HL-60 (cell line): ENCODE measurements around the gene NOTCH3.

Source experiments
- CTCF ChIP-seq: IDR thresholded peaks from one replicate; pipeline ENCODE4 v1.5.1; 2011; ENCODE audit warnings: low read length, control low read depth, inconsistent platforms; ENCODE audit not compliant: insufficient read depth
- POLR2AphosphoS5 ChIP-seq: IDR thresholded peaks from 2 replicates; pipeline ENCODE4 v1.6.1; 2012; ENCODE audit warnings: low read depth

- TF ChIP-seq CTCF = no peak
- no peak for TF ChIP-seq POLR2AphosphoS5
These were observed 46.6 kb upstream of the NOTCH3 start for GRCh38 chr19:15247107-15248014.
